HEK293 (cell line): Measurements from ENCODE around the gene FHL1.

Source experiments
- CTCF ChIA-PET: fragments of 350-600 bp; formaldehyde crosslinking; extraction: SDS; loops from one replicate; lab custom pipeline; 2021; ENCODE audit warnings: antibody characterized with exemption; lab: Yijun Ruan, JAX
- POLR2A ChIA-PET: fragments of 300-600 bp; formaldehyde crosslinking; extraction: SDS; loops from one replicate; lab custom pipeline; 2020; ENCODE audit warnings: antibody characterized with exemption, inconsistent platforms; lab: Yijun Ruan, JAX
- H3K27ac ChIP-seq: fragments of 200-500 bp; sonication (Bioruptor generic); 2 replicates; pipeline ENCODE4 v1.5.1; 2014; ENCODE audit warnings: low read depth, low read length, control low read depth, inconsistent platforms; ENCODE audit errors: extremely low read depth
- H3K36me3 ChIP-seq, 2 experiments: fragments of 200-500 bp in 1 of 2; sonication (Bioruptor generic) in 1 of 2; 1 replicate in 1 of 2; 2 replicates in 1 of 2; pipeline ENCODE4 v1.5.1; 2014 to 2017; ENCODE audit warnings: inconsistent platforms in 2 of 2, low read length in 2 of 2; ENCODE audit not compliant: control insufficient read depth in 2 of 2, insufficient read depth in 1 of 2
- H3K4me1 ChIP-seq: fragments of 200-500 bp; sonication (Bioruptor generic); 2 replicates; pipeline ENCODE4 v1.5.1; 2014; ENCODE audit warnings: mild to moderate bottlenecking, low read length, inconsistent platforms; ENCODE audit not compliant: control insufficient read depth, insufficient read depth
- H3K4me3 ChIP-seq: 2 replicates; pipeline ENCODE4 v1.5.1; 2011; ENCODE audit warnings: low read depth, mild to moderate bottlenecking, control low read depth, low read length, moderate library complexity
- H3K9me3 ChIP-seq: fragments of 200-500 bp; sonication (Bioruptor generic); 2 replicates; pipeline ENCODE4 v1.5.1; 2014; ENCODE audit warnings: low read depth, low read length, inconsistent platforms; ENCODE audit not compliant: control insufficient read depth, insufficient read depth
- BCL6B ChIP-seq: fragments of 450-650 bp; formaldehyde crosslinking; IDR thresholded peaks from 2 replicates; pipeline ENCODE4 v1.5.1; 2017; ENCODE audit warnings: missing biosample characterization, missing genetic modification characterization
- EGR2 ChIP-seq: fragments of 450-650 bp; formaldehyde crosslinking; IDR thresholded peaks from 2 replicates; pipeline ENCODE4 v1.5.1; 2016; ENCODE audit warnings: low read depth, missing biosample characterization, missing genetic modification characterization
- INSM2 ChIP-seq: fragments of 450-650 bp; formaldehyde crosslinking; IDR thresholded peaks from 2 replicates; pipeline ENCODE4 v1.5.1; 2016; ENCODE audit warnings: missing biosample characterization, missing genetic modification characterization
- KLF1 ChIP-seq: fragments of 450-650 bp; formaldehyde crosslinking; IDR thresholded peaks from 2 replicates; pipeline ENCODE4 v1.5.1; 2016; ENCODE audit warnings: missing biosample characterization, missing genetic modification characterization
- PRDM1 ChIP-seq: fragments of 450-650 bp; formaldehyde crosslinking; IDR thresholded peaks from 2 replicates; pipeline ENCODE4; 2016; ENCODE audit warnings: missing biosample characterization, missing genetic modification characterization
- PRDM6 ChIP-seq: fragments of 450-650 bp; formaldehyde crosslinking; IDR thresholded peaks from 2 replicates; pipeline ENCODE4 v1.5.1; 2017; ENCODE audit warnings: missing biosample characterization, missing genetic modification characterization
- ZBTB11 ChIP-seq: fragments of 450-650 bp; formaldehyde crosslinking; conservative IDR thresholded peaks from 2 replicates; pipeline ENCODE4 v1.5.1; 2016; ENCODE audit warnings: low read depth, missing biosample characterization, missing genetic modification characterization
- ZBTB6 ChIP-seq: fragments of 450-650 bp; formaldehyde crosslinking; IDR thresholded peaks from 2 replicates; pipeline ENCODE4 v1.5.1; 2017; ENCODE audit warnings: missing biosample characterization, missing genetic modification characterization
- ZBTB7A ChIP-seq: fragments of 450-650 bp; formaldehyde crosslinking; IDR thresholded peaks from 2 replicates; pipeline ENCODE4 v1.5.1; 2016; ENCODE audit warnings: low read depth, missing biosample characterization, missing genetic modification characterization
- ZFHX2 ChIP-seq: fragments of 450-650 bp; formaldehyde crosslinking; conservative IDR thresholded peaks from 2 replicates; pipeline ENCODE4 v1.5.1; 2016; ENCODE audit warnings: missing biosample characterization, missing genetic modification characterization
- ZFP37 ChIP-seq: fragments of 450-650 bp; formaldehyde crosslinking; IDR thresholded peaks from 2 replicates; pipeline ENCODE4 v1.5.1; 2016; ENCODE audit warnings: missing biosample characterization, missing genetic modification characterization
- ZNF133 ChIP-seq: fragments of 450-650 bp; formaldehyde crosslinking; IDR thresholded peaks from 2 replicates; pipeline ENCODE4 v1.5.1; 2016; ENCODE audit warnings: missing biosample characterization, missing genetic modification characterization
- ZNF155 ChIP-seq: fragments of 450-650 bp; formaldehyde crosslinking; IDR thresholded peaks from 2 replicates; pipeline ENCODE4 v1.5.1; 2016; ENCODE audit warnings: missing biosample characterization, missing genetic modification characterization
- ZNF26 ChIP-seq: fragments of 450-650 bp; formaldehyde crosslinking; IDR thresholded peaks from 2 replicates; pipeline ENCODE4 v1.5.1; 2016; ENCODE audit warnings: missing biosample characterization, missing genetic modification characterization
- ZNF341 ChIP-seq: fragments of 450-650 bp; formaldehyde crosslinking; IDR thresholded peaks from 2 replicates; pipeline ENCODE4; 2016; ENCODE audit warnings: low read depth, missing biosample characterization, missing genetic modification characterization
- ZNF391 ChIP-seq: fragments of 450-650 bp; formaldehyde crosslinking; IDR thresholded peaks from 2 replicates; pipeline ENCODE4 v1.5.1; 2016; ENCODE audit warnings: low read depth, missing biosample characterization, missing genetic modification characterization, borderline replicate concordance
- ZNF433 ChIP-seq: fragments of 450-650 bp; formaldehyde crosslinking; IDR thresholded peaks from 2 replicates; pipeline ENCODE4 v1.5.1; 2016; ENCODE audit warnings: missing biosample characterization, missing genetic modification characterization, low read depth
- ZNF529 ChIP-seq: fragments of 450-650 bp; formaldehyde crosslinking; IDR thresholded peaks from 2 replicates; pipeline ENCODE4 v1.5.1; 2017; ENCODE audit warnings: missing genetic modification characterization, missing biosample characterization; ENCODE audit not compliant: insufficient replicate concordance
- ZNF768 ChIP-seq: fragments of 450-650 bp; formaldehyde crosslinking; IDR thresholded peaks from 2 replicates; pipeline ENCODE4 v1.5.1; 2018; ENCODE audit warnings: missing biosample characterization, mild to moderate bottlenecking, missing genetic modification characterization
- ZSCAN4 ChIP-seq: fragments of 450-650 bp; formaldehyde crosslinking; IDR thresholded peaks from 2 replicates; pipeline ENCODE4 v1.5.1; 2017; ENCODE audit warnings: missing biosample characterization, missing genetic modification characterization

Gene FHL1

GRCh38 chrX:136148391-136148790, 1.1 kb downstream of the FHL1 start:
- Histone ChIP-seq H3K9me3 (no peaks in the 10 kb centered on the region), H3K27ac (peak overlapping the region; percentile 99), H3K4me1 (peaks cover 10% of the 10 kb centered on the region)
- CTCF ChIA-PET: interaction anchor here (0.7 to 0.9 kb wide), 2 partner anchors 14 to 54 kb away, joined by 4 read pairs; no protein-coding TSS in a partner anchor
- no peak for TF ChIP-seq ZNF155 (tag by site-specific recombination)
- TF ChIP-seq ZBTB7A (tag by site-specific recombination): no peak
- TF ChIP-seq PRDM1: peak; percentile 49; the same call in 1 of the 2 replicates
- TF ChIP-seq KLF1 (tag by site-specific recombination): no peak
- TF ChIP-seq ZFHX2 (tag by site-specific recombination): no peak
- TF ChIP-seq ZNF341: no peak
- TF ChIP-seq BCL6B (tag by site-specific recombination): peak; percentile 79
- no peak for TF ChIP-seq ZNF768 (tag by site-specific recombination)
- TF ChIP-seq PRDM6 (tag by site-specific recombination): peak; percentile 68
- no peak for TF ChIP-seq ZFP37 (tag by site-specific recombination)
- TF ChIP-seq ZNF529 (tag by site-specific recombination): no peak
- no peak for TF ChIP-seq INSM2 (tag by site-specific recombination)
- TF ChIP-seq ZSCAN4 (tag by site-specific recombination): no peak
- TF ChIP-seq ZNF433 (tag by site-specific recombination): no peak
- TF ChIP-seq ZNF391 (tag by site-specific recombination): no peak
- TF ChIP-seq ZNF133 (tag by site-specific recombination): no peak
- peak; percentile 81; the same call in 1 of the 2 replicates for TF ChIP-seq ZBTB6 (tag by site-specific recombination)
- TF ChIP-seq EGR2: no peak
- TF ChIP-seq ZBTB11 (tag by site-specific recombination): no peak
- TF ChIP-seq ZNF26 (tag by site-specific recombination): no peak
- TF ChIP-seq, all 188 proteins: peak for 4
- H3K4me3 ChIP-seq: peak overlapping the region; percentile 63
- H3K36me3 ChIP-seq: no peaks in the 10 kb centered on the region; a peak in 1 of 3 replicates
- POLR2A ChIA-PET: interaction anchor here (0.6 to 2.2 kb wide), 2 partner anchors 83 to 732 kb away, joined by 3 to 4 read pairs; partner anchors contain the start of gene RBMX
